OCI-LY7 (cell line): Measurements from ENCODE around the gene PCNX3. TPM values are rescaled to one million over a fixed set of nuclear protein-coding genes. Genes with fewer than 3 reads are reported as not detected.
A peak's percentile ranks its signal among the peaks of the same experiment; 100 is the strongest.

Experiments used
- BruUV-seq: library from RNA; stranded (reverse); fragments of 400-500 nt; replicated peaks from 2 replicates; lab custom pipeline; 2021; lab: Mats Ljungman, UMichigan
- CTCF ChIA-PET: fragments of 300-600 bp; sonication (Branson Sonifier 250); formaldehyde crosslinking; loops from one replicate; lab custom pipeline; 2022; ENCODE audit warnings: antibody characterized with exemption; ENCODE audit not compliant: unreplicated experiment; lab: Charles Lee
- POLR2A ChIA-PET: fragments of 300-600 bp; sonication (Branson Sonifier 250); formaldehyde crosslinking; loops from one replicate; lab custom pipeline; 2022; ENCODE audit warnings: antibody characterized with exemption; lab: Charles Lee
- DNase-seq: peaks from one replicate; pipeline ENCODE4 v3.0.0-alpha.2; 2015; ENCODE audit warnings: low spot score
- H2AFZ ChIP-seq: fragments of 200-600 bp; sonication (generic), shearing (Covaris generic); 2 replicates; pipeline ENCODE4 v1.6.1; 2014; ENCODE audit warnings: mild to moderate bottlenecking, antibody characterized with exemption, low read length, moderate library complexity
- H3K27ac ChIP-seq: fragments of 200-600 bp; sonication (generic); 2 replicates; pipeline ENCODE4 v1.5.1; 2014; ENCODE audit warnings: mixed run types, low read depth, mild to moderate bottlenecking, moderate library complexity, low read length, inconsistent platforms; ENCODE audit not compliant: poor library complexity, severe bottlenecking
- H3K36me3 ChIP-seq: fragments of 200-600 bp; sonication (generic); 2 replicates; pipeline ENCODE4 v1.6.1; 2014; ENCODE audit warnings: mild to moderate bottlenecking, antibody characterized with exemption, low read length, moderate library complexity, mixed read lengths; ENCODE audit not compliant: insufficient read depth
- H3K4me1 ChIP-seq: fragments of 200-600 bp; sonication (generic); 2 replicates; pipeline ENCODE4 v1.5.1; 2014; ENCODE audit warnings: mild to moderate bottlenecking, low read length; ENCODE audit not compliant: insufficient read depth, poor library complexity, severe bottlenecking
- H3K4me2 ChIP-seq: fragments of 200-600 bp; sonication (generic); 2 replicates; pipeline ENCODE4 v1.6.1; 2014; ENCODE audit warnings: mild to moderate bottlenecking, low read length
- H3K4me3 ChIP-seq: fragments of 200-600 bp; sonication (generic); 2 replicates; pipeline ENCODE4 v1.5.1; 2014; ENCODE audit warnings: mild to moderate bottlenecking, low read depth, low read length; ENCODE audit not compliant: poor library complexity, severe bottlenecking
- H3K79me2 ChIP-seq: fragments of 200-600 bp; sonication (generic); 2 replicates; pipeline ENCODE4 v1.6.1; 2016; ENCODE audit warnings: low read depth, mild to moderate bottlenecking, low read length, moderate library complexity, mixed read lengths; ENCODE audit not compliant: insufficient read depth
- H3K9me2 ChIP-seq: fragments of 200-600 bp; sonication (generic); 2 replicates; pipeline ENCODE4 v1.6.1; 2016; ENCODE audit warnings: mild to moderate bottlenecking, low read length, mixed read lengths; ENCODE audit not compliant: insufficient read depth
- H3K9me3 ChIP-seq: fragments of 200-600 bp; sonication (generic); 2 replicates; pipeline ENCODE4 v1.6.1; 2014; ENCODE audit warnings: mild to moderate bottlenecking, mixed run types, low read length, mixed read lengths
- H4K20me1 ChIP-seq: fragments of 200-600 bp; sonication (generic); 2 replicates; pipeline ENCODE4 v1.6.1; 2014; ENCODE audit warnings: mild to moderate bottlenecking, antibody characterized with exemption, low read length, moderate library complexity, mixed read lengths; ENCODE audit not compliant: insufficient read depth
- CTCF ChIP-seq: fragments of 200-600 bp; sonication (generic); conservative IDR thresholded peaks from 2 replicates; pipeline ENCODE4 v1.5.1; 2014; ENCODE audit warnings: mild to moderate bottlenecking, antibody characterized with exemption, low read length, moderate library complexity, mixed read lengths
- EZH2phosphoT487 ChIP-seq: fragments of 200-600 bp; sonication (generic); IDR thresholded peaks from 2 replicates; pipeline ENCODE4 v1.6.1; 2018; ENCODE audit warnings: low read depth, borderline replicate concordance, mild to moderate bottlenecking, mixed run types, antibody characterized with exemption, low read length, moderate library complexity, mixed read lengths
- intact Hi-C: fragments of 100-400 bp; cut with micrococcal nuclease; formaldehyde crosslinking; loops from one replicate; pipeline ENCODE4 v1.10.0; 2022; ENCODE audit not compliant: unreplicated experiment
- total RNA-seq, 2 experiments: library from RNA; depleted of rRNA in 1 of 2; stranded (reverse); fragments of >200 nt in 1 of 2; shearing (Covaris generic) in 1 of 2; gene quantifications; 2 replicates each; pipeline ENCODE4 v1.2.3, GENCODE V29; 2014 to 2022

The PCNX3 gene
- total RNA-seq, 2 experiments from 2014 or later = 36.2 to 66.7 TPM

- intact Hi-C loops = no loop called here
- no peaks in the 10 kb centered on the region for H3K79me2 ChIP-seq
- BruUV-seq = TSS peak; percentile 89
- peak overlapping the region; percentile 48 for H3K4me3 ChIP-seq
- peak overlapping the region; percentile 53; the same call in 1 of the 2 replicates for H3K4me2 ChIP-seq
- no peak for DNase-seq
- no peak overlapping the region for H2AFZ ChIP-seq
- peaks cover 18% of the 10 kb centered on the region for H3K4me1 ChIP-seq
- TF ChIP-seq CTCF = no peak
- TF ChIP-seq EZH2phosphoT487 = no peak
- no peaks in the 10 kb centered on the region for H3K9me3 ChIP-seq
- peak overlapping the region; percentile 57 for H3K27ac ChIP-seq
- ChIA-PET CTCF (no interaction called here), POLR2A (no interaction called here)
- H3K36me3 ChIP-seq = peaks cover 95% of the 10 kb centered on the region
- no peaks in the 10 kb centered on the region for H3K9me2 ChIP-seq
- no peaks in the 10 kb centered on the region for H4K20me1 ChIP-seq
These were observed 38.0 kb downstream of the PCNX3 start for GRCh38 chr11:65653229-65654225.

GRCh38 chr11:65654375-65655349, 39.1 kb downstream of the PCNX3 start:
- H3K9me3 ChIP-seq = no peaks in the 10 kb centered on the region
- DNase-seq = no peak
- H2AFZ ChIP-seq = no peak overlapping the region
- peaks cover 18% of the 10 kb centered on the region for H3K4me1 ChIP-seq
- ChIA-PET POLR2A (no interaction called here), CTCF (no interaction called here)
- no peak overlapping the region for H3K27ac ChIP-seq
- H4K20me1 ChIP-seq = no peaks in the 10 kb centered on the region
- H3K9me2 ChIP-seq = no peaks in the 10 kb centered on the region
- peaks cover 95% of the 10 kb centered on the region for H3K36me3 ChIP-seq
- BruUV-seq = no TSS peak
- no peak for TF ChIP-seq CTCF
- no peak for TF ChIP-seq EZH2phosphoT487
- no peak overlapping the region for H3K4me3 ChIP-seq
- H3K79me2 ChIP-seq = no peaks in the 10 kb centered on the region
- H3K4me2 ChIP-seq = no peak overlapping the region
- intact Hi-C loops = no loop called here
